Measurements from ENCODE around the gene UCK2.

UCK2 gene

GRCh38 chr1:165942062-165942461 is 114.6 kb downstream of the UCK2 start:
- TF ChIP-seq CTCF (IDR thresholded peaks at IDR 0.05; ENCODE audit: low read length) = no peak
- TF ChIP-seq EZH2phosphoT487 (IDR thresholded peaks at IDR 0.05; ENCODE audit: low read length) = no peak
- no peak for TF ChIP-seq EZH2 (optimal IDR thresholded peaks at IDR 0.05; ENCODE audit: low read depth, low read length)
- Histone ChIP-seq H3K9me2 (replicated peaks; ENCODE audit: insufficient read depth, low read length) (no peaks in the 10 kb centered on the region), H3K4me2 (ENCODE audit: low read depth, low read length) (no peak overlapping the region), H3F3A (ENCODE audit: insufficient read depth, low read length) (no peaks in the 10 kb centered on the region), H3K4me3 (ENCODE audit: low read length) (no peak overlapping the region), H3K27ac (ENCODE audit: low read length) (no peak overlapping the region), H3K27me3 (replicated peaks; ENCODE audit: insufficient read depth, low read length) (no peaks in the 10 kb centered on the region), H3K79me2 (ENCODE audit: low read length) (no peaks in the 10 kb centered on the region), H4K20me1 (ENCODE audit: insufficient read depth, low read length) (no peaks in the 10 kb centered on the region), H2AFZ (ENCODE audit: low read length) (no peak overlapping the region), H3K4me1 (ENCODE audit: low read length) (no peaks in the 10 kb centered on the region), H3K9me3 (replicated peaks; ENCODE audit: insufficient read depth, low read length) (no peaks in the 10 kb centered on the region), H3K9ac (ENCODE audit: low read length) (no peak overlapping the region), H3K36me3 (replicated peaks; ENCODE audit: insufficient read depth, low read length) (no peaks in the 10 kb centered on the region)
- DNase-seq = no peak

- Histone ChIP-seq H3K4me2 (ENCODE audit: low read depth, low read length) (no peak overlapping the region), H3K4me3 (ENCODE audit: low read length) (no peak overlapping the region), H3K9me3 (replicated peaks; ENCODE audit: insufficient read depth, low read length) (no peaks in the 10 kb centered on the region), H4K20me1 (ENCODE audit: insufficient read depth, low read length) (no peaks in the 10 kb centered on the region), H3K4me1 (ENCODE audit: low read length) (no peaks in the 10 kb centered on the region), H3F3A (ENCODE audit: insufficient read depth, low read length) (no peaks in the 10 kb centered on the region), H3K9ac (ENCODE audit: low read length) (no peak overlapping the region), H2AFZ (ENCODE audit: low read length) (no peak overlapping the region), H3K79me2 (ENCODE audit: low read length) (no peaks in the 10 kb centered on the region), H3K27ac (ENCODE audit: low read length) (no peak overlapping the region), H3K36me3 (replicated peaks; ENCODE audit: insufficient read depth, low read length) (no peaks in the 10 kb centered on the region), H3K27me3 (replicated peaks; ENCODE audit: insufficient read depth, low read length) (no peaks in the 10 kb centered on the region), H3K9me2 (replicated peaks; ENCODE audit: insufficient read depth, low read length) (no peaks in the 10 kb centered on the region)
- TF ChIP-seq EZH2 (optimal IDR thresholded peaks at IDR 0.05; ENCODE audit: low read depth, low read length) = no peak
- TF ChIP-seq EZH2phosphoT487 (IDR thresholded peaks at IDR 0.05; ENCODE audit: low read length) = no peak
- TF ChIP-seq CTCF (IDR thresholded peaks at IDR 0.05; ENCODE audit: low read length) = no peak
- no peak for DNase-seq
Observed at GRCh38 chr1:165942927-165943597, 115.6 kb downstream of the UCK2 start.

GRCh38 chr1:165945911-165946310 is 118.5 kb downstream of the UCK2 start:
- Histone ChIP-seq H3K79me2 (ENCODE audit: low read length) (no peaks in the 10 kb centered on the region), H3K9ac (ENCODE audit: low read length) (no peak overlapping the region), H3F3A (ENCODE audit: insufficient read depth, low read length) (no peaks in the 10 kb centered on the region), H3K27ac (ENCODE audit: low read length) (no peak overlapping the region), H3K4me1 (ENCODE audit: low read length) (no peaks in the 10 kb centered on the region), H2AFZ (ENCODE audit: low read length) (no peak overlapping the region), H4K20me1 (ENCODE audit: insufficient read depth, low read length) (no peaks in the 10 kb centered on the region), H3K4me3 (ENCODE audit: low read length) (no peak overlapping the region), H3K27me3 (replicated peaks; ENCODE audit: insufficient read depth, low read length) (no peaks in the 10 kb centered on the region), H3K9me3 (replicated peaks; ENCODE audit: insufficient read depth, low read length) (no peaks in the 10 kb centered on the region), H3K4me2 (ENCODE audit: low read depth, low read length) (no peak overlapping the region), H3K9me2 (replicated peaks; ENCODE audit: insufficient read depth, low read length) (no peaks in the 10 kb centered on the region), H3K36me3 (replicated peaks; ENCODE audit: insufficient read depth, low read length) (no peaks in the 10 kb centered on the region)
- TF ChIP-seq EZH2phosphoT487 (IDR thresholded peaks at IDR 0.05; ENCODE audit: low read length) (no peak), CTCF (IDR thresholded peaks at IDR 0.05; ENCODE audit: low read length) (no peak)
- DNase-seq = no peak

All from MM.1S (cell line).